GM12872 (cell line): ENCODE measurements around the gene SIPA1L3.

ENCODE experiments used
- TF ChIP-seq, protein P1 (sequence below): IDR thresholded peaks from 3 replicates; pipeline ENCODE4 v1.5.1; 2011; ENCODE audit warnings: low read depth, mild to moderate bottlenecking, low read length, moderate library complexity; ENCODE audit not compliant: insufficient read depth

Gene SIPA1L3

DNA sequence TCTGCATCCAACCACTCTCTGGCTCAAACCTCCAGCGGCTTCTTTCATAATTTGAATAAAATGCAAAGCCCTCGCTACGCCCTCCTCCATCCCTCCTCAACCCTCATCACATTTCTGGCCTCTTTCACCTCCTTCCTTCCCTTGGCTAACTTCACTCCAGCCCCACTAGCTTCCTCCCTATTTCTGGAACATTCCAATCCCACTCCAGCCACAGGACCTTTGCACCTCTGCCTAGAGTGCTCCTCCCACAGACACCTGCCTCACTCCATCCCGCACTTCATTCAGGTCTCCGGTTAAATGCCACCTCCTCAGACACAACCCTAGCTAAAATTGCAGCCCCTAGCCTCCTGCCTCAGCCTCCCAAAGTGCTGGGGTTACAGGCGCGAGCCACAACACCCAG, 324.9 kb downstream of the SIPA1L3 start:
- TF ChIP-seq, protein P1, sequence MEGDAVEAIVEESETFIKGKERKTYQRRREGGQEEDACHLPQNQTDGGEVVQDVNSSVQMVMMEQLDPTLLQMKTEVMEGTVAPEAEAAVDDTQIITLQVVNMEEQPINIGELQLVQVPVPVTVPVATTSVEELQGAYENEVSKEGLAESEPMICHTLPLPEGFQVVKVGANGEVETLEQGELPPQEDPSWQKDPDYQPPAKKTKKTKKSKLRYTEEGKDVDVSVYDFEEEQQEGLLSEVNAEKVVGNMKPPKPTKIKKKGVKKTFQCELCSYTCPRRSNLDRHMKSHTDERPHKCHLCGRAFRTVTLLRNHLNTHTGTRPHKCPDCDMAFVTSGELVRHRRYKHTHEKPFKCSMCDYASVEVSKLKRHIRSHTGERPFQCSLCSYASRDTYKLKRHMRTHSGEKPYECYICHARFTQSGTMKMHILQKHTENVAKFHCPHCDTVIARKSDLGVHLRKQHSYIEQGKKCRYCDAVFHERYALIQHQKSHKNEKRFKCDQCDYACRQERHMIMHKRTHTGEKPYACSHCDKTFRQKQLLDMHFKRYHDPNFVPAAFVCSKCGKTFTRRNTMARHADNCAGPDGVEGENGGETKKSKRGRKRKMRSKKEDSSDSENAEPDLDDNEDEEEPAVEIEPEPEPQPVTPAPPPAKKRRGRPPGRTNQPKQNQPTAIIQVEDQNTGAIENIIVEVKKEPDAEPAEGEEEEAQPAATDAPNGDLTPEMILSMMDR, result no peak

DNA sequence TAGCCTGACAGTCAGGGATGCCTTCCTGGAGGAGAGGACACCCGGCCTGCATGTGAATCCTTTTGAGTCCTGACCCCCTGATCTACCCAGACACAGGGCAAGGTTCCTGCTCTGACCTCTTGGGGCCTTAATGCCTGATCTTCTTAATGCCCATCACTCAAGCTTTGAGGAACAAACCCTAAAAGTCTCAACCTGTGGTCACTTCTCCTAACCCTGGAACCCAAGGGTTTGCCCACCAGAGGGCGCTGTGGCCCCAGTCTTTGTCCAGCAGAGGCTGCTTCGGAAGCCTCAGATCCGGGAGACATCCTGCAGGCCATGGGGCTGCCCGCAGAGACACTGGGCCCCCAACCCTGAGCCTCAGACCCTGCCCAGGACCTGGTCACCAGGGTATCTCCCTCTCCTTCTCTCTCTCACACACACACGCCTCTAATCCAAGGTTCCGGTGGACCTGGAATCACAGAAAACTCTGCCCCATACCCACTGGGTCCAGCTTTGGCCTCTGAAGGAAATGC, 326.8 kb downstream of the SIPA1L3 start:
- TF ChIP-seq, protein P1, result peak; percentile 87

DNA sequence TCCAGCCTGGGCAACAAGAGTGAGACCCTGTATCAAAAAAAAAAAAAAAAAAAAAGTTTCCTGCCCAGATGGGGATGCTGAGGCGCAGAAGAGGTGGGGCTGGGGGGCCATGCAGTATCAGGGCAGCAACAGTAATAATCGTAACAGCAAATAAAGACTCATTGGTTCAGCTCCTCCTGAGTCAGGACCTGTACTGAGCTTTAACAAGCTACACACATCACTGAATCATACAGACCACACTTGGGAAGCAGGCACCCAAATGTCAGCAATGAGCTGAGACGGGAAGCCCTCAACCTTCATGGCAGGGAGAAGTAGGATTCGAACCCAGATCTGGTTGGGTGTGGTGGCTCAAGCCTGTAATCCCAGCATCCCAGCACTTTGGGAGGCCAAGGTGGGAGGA, 327.6 kb downstream of the SIPA1L3 start:
- TF ChIP-seq, protein P1, result no peak

DNA sequence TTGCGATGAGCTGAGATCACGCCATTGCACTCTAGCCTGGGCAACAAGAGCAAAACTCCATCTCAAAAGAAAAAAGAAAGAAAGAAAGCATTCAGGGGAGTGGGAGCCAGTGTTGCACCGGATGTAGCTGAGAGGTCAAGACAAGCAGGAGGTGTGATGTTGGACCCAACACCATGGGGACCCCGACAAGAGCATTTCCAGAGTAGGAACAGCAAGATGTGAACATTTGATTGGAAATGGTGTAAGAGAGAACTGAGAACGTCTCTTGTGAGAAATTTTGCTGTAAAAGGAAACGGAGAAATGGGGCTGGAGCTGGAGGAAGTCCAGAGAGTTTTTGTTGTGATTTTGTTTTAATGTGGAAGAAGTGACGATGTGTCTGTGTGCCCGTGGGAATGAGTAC, 332.8 kb downstream of the SIPA1L3 start:
- TF ChIP-seq, protein P1, result no peak

DNA sequence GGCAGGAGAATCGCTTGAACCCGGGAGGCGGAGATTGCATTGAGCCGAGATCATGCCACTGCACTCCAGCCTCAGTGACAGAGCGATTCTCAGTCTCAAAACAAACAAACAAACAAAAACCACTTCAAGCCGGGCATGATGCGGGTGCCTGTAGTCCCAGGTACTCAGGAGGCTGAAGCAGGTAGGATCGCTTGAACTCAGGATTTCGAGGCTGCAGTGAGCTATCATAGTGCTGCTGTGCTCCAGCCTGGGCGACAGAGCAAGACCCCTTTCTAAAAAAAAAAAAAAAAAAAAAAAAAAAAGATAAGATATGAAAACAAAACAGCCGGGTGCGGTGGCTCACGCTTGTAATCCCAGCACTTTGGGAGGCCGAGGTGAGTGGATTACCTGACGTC, 336.3 kb downstream of the SIPA1L3 start:
- TF ChIP-seq, protein P1, result no peak

DNA sequence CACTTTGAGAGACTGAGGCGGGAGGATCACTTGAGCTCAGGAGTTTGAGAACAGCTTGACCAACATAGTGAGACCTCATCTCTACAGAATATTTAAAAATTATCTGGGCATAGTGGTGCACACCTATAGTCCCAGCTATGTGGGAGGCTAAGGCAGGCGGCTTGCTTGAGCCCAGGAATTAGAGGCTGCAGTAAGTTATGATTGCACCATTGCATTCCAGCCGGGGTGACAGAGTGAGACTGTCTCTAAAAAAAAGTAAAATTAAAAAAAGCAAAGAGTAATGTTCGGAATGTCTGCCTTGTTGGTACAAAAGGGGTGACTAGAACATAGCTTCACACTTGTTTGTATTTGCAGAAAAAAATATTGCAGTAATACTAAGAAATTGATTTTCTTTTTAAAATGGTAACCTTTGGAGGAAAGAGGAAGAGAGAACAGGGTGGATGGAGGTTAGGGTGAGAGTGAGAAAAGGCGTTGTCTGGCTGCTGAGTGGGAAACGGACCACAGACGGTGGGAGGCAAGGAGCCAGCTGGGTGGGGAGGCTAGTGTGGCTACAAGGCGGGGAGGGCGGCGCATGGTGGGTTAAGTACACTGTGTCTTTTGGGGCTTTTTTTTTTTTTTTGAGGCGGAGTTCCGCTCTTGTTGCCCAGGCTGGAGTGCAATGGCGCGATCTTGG, 339.0 kb downstream of the SIPA1L3 start:
- TF ChIP-seq, protein P1, result no peak

DNA sequence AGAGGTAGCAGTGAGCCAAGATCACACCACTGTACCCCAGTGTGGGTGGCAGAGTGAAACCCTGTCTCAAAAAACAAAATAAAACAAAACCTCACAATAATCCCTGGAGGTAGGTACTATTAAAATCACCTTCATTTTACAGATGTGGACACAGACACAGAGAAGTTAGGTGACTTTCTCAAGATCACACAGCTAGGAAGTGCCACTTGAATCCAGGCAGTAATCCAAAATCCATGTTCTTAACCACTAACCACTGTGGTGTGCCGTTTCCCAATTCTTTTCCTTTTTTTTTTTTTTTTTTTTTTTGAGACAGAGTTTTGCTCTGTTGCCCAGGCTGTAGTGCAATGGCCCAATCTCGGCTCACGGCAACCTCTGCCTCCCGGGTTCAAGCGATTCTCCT, 340.1 kb downstream of the SIPA1L3 start:
- TF ChIP-seq, protein P1, result no peak
